ENCODE data around the gene SEC14L3. TPM values are rescaled to one million over a fixed set of nuclear protein-coding genes. Genes with fewer than 3 reads are reported as not detected.

The SEC14L3 gene
- total and polyA plus RNA-seq, 2 donors (not counting 1 experiment from before 2014, with no cell fraction given), result not detected

DNA sequence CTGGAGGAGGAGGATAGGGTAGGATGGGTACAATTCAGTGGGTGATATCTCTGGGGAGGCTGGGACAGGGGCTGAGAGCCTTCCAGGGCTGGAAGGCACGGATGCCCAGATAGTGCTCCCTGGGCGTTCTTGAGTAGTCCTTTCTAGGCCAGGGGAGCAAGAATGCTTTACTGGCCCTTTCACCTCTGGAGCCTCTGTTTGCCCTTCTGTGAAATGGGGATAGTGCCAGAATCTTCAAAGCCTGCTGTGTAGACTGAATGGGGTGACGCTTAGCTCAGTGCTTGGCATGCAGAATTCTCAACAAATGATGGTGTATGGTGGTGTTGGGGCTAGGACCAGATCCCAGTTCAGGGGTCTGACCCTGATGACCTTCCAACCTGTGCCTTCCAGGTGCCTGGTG, 38.6 kb downstream of the SEC14L3 start:
- H3K4me3 Mint-ChIP-seq, result no peak overlapping the region
- TF ChIP-seq, protein P1, sequence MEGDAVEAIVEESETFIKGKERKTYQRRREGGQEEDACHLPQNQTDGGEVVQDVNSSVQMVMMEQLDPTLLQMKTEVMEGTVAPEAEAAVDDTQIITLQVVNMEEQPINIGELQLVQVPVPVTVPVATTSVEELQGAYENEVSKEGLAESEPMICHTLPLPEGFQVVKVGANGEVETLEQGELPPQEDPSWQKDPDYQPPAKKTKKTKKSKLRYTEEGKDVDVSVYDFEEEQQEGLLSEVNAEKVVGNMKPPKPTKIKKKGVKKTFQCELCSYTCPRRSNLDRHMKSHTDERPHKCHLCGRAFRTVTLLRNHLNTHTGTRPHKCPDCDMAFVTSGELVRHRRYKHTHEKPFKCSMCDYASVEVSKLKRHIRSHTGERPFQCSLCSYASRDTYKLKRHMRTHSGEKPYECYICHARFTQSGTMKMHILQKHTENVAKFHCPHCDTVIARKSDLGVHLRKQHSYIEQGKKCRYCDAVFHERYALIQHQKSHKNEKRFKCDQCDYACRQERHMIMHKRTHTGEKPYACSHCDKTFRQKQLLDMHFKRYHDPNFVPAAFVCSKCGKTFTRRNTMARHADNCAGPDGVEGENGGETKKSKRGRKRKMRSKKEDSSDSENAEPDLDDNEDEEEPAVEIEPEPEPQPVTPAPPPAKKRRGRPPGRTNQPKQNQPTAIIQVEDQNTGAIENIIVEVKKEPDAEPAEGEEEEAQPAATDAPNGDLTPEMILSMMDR (IDR thresholded peaks at IDR 0.05), result no peak
- TF ChIP-seq EZH2 (IDR thresholded peaks at IDR 0.05; ENCODE audit: borderline replicate concordance, insufficient read depth, low read depth, low read length, poor library complexity, severe bottlenecking), result no peak
- peaks cover 10% of the 10 kb centered on the region for H3K9me3 Mint-ChIP-seq (ENCODE audit: insufficient read depth)
- intact Hi-C loops (cut with micrococcal nuclease), result no loop called here
- CTCF ChIA-PET, result interaction anchor here (1.0 to 1.4 kb wide), 3 partner anchors 9 to 146 kb away, joined by 3 to 6 read pairs (median 4); no protein-coding TSS in a partner anchor
- no peak overlapping the region for H2AFZ ChIP-seq (ENCODE audit: insufficient read depth, low read depth, low read length, poor library complexity, severe bottlenecking)
- H3K4me1 Mint-ChIP-seq, result peaks cover 14% of the 10 kb centered on the region
- H3K9ac ChIP-seq (ENCODE audit: low read length), result no peak overlapping the region
- H3K27ac ChIP-seq (ENCODE audit: low read length in 2 of 2), result no peak overlapping the region
- ATAC-seq (ENCODE audit: low read depth), result no peak
- peaks cover 8 to 16% of the 10 kb centered on the region in 2 donors for H3K4me1 ChIP-seq (ENCODE audit: control insufficient read depth in 2 of 2, insufficient read depth in 2 of 2, low read length in 2 of 2)
- no peak overlapping the region for H3K4me2 ChIP-seq (replicated peaks; ENCODE audit: low read depth, low read length, poor library complexity, severe bottlenecking)
- no peaks in the 10 kb centered on the region for H4K20me1 ChIP-seq (ENCODE audit: control insufficient read depth, insufficient read depth, low read length, poor library complexity, severe bottlenecking)
- H3K4me3 ChIP-seq (ENCODE audit: control extremely low read depth in 1 of 5, extremely low read depth in 1 of 5, insufficient read depth in 1 of 5, low read depth in 2 of 5, low read length in 4 of 5), result no peak overlapping the region
- no peaks in the 10 kb centered on the region for H3K36me3 ChIP-seq (replicated peaks in 1 of 2; ENCODE audit: control extremely low read depth in 1 of 2, control insufficient read depth in 1 of 2, extremely low read depth in 1 of 2, insufficient read depth in 2 of 2, low read length in 1 of 2)
- POLR2A ChIA-PET, result no interaction called here
- peaks cover 2% of the 10 kb centered on the region for H3K27me3 Mint-ChIP-seq
- peaks cover 0 to 28% (median 16%) of the 10 kb centered on the region in 3 donors for H3K9me3 ChIP-seq (ENCODE audit: control extremely low read depth in 1 of 3, control insufficient read depth in 2 of 3, insufficient read depth in 1 of 3, low read length in 2 of 3)
- 93% methylated on average over 3 of the region's 3 CpGs for WGBS (ENCODE audit: insufficient coverage)
- DNase-seq, result no peak
- H3K79me2 ChIP-seq (ENCODE audit: control insufficient read depth, insufficient read depth, low read length), result no peaks in the 10 kb centered on the region
- no peak overlapping the region for H3K27ac Mint-ChIP-seq
- H3K27me3 ChIP-seq (replicated peaks in 1 of 4; ENCODE audit: control extremely low read depth in 1 of 4, control insufficient read depth in 3 of 4, insufficient read depth in 4 of 4, low read length in 3 of 4), result peaks cover 0 to 3% (median 0%) of the 10 kb centered on the region in 4 experiments

GRCh38 chr22:30432520-30432919, 39.3 kb downstream of the SEC14L3 start:
- Histone ChIP-seq H4K20me1 (ENCODE audit: control insufficient read depth, insufficient read depth, low read length, poor library complexity, severe bottlenecking) (no peaks in the 10 kb centered on the region), H3K9me3 (ENCODE audit: control extremely low read depth in 1 of 3, control insufficient read depth in 2 of 3, insufficient read depth in 1 of 3, low read length in 2 of 3) (peaks cover 0 to 31% (median 16%) of the 10 kb centered on the region in 3 donors), H3K27ac (ENCODE audit: low read length in 2 of 2) (no peak overlapping the region), H3K27me3 (replicated peaks in 1 of 4; ENCODE audit: control extremely low read depth in 1 of 4, control insufficient read depth in 3 of 4, insufficient read depth in 4 of 4, low read length in 3 of 4) (no peaks in the 10 kb centered on the region), H3K4me2 (replicated peaks; ENCODE audit: low read depth, low read length, poor library complexity, severe bottlenecking) (no peak overlapping the region), H3K4me1 (ENCODE audit: control insufficient read depth in 2 of 2, insufficient read depth in 2 of 2, low read length in 2 of 2) (peaks cover 8 to 16% of the 10 kb centered on the region in 2 donors), H3K4me3 (ENCODE audit: control extremely low read depth in 1 of 5, extremely low read depth in 1 of 5, insufficient read depth in 1 of 5, low read depth in 2 of 5, low read length in 4 of 5) (no peak overlapping the region), H3K9ac (ENCODE audit: low read length) (no peak overlapping the region), H2AFZ (ENCODE audit: insufficient read depth, low read depth, low read length, poor library complexity, severe bottlenecking) (no peak overlapping the region), H3K36me3 (replicated peaks in 1 of 2; ENCODE audit: control extremely low read depth in 1 of 2, control insufficient read depth in 1 of 2, extremely low read depth in 1 of 2, insufficient read depth in 2 of 2, low read length in 1 of 2) (no peaks in the 10 kb centered on the region), H3K79me2 (ENCODE audit: control insufficient read depth, insufficient read depth, low read length) (no peaks in the 10 kb centered on the region)
- WGBS (ENCODE audit: insufficient coverage), result 80% methylated on average over 2 of the region's 2 CpGs
- no peak for DNase-seq
- H3K9me3 Mint-ChIP-seq (ENCODE audit: insufficient read depth), result peaks cover 10% of the 10 kb centered on the region
- no peaks in the 10 kb centered on the region for H3K27me3 Mint-ChIP-seq
- CTCF ChIA-PET, result interaction anchor here (1.0 kb wide), 1 partner anchor 8 kb away, joined by 4 read pairs; no protein-coding TSS in a partner anchor
- no peak overlapping the region for H3K4me3 Mint-ChIP-seq
- H3K27ac Mint-ChIP-seq, result no peak overlapping the region
- TF ChIP-seq, protein P1 (IDR thresholded peaks at IDR 0.05), result no peak
- no peak for TF ChIP-seq EZH2 (IDR thresholded peaks at IDR 0.05; ENCODE audit: borderline replicate concordance, insufficient read depth, low read depth, low read length, poor library complexity, severe bottlenecking)
- H3K4me1 Mint-ChIP-seq, result peaks cover 14% of the 10 kb centered on the region
- ATAC-seq (ENCODE audit: low read depth), result no peak
- POLR2A ChIA-PET, result no interaction called here
- intact Hi-C loops (cut with micrococcal nuclease), result no loop called here
